ENCODE data around the gene NRG4. TPM values are rescaled to one million over a fixed set of nuclear protein-coding genes. Genes with fewer than 3 reads are reported as not detected.

The NRG4 gene
- total RNA-seq, 1 experiment from 2014 or later: 0.55 TPM

GRCh38 chr15:75926931-75927330 is 85.3 kb downstream of the NRG4 start (continued):
- TF ChIP-seq, protein P1, sequence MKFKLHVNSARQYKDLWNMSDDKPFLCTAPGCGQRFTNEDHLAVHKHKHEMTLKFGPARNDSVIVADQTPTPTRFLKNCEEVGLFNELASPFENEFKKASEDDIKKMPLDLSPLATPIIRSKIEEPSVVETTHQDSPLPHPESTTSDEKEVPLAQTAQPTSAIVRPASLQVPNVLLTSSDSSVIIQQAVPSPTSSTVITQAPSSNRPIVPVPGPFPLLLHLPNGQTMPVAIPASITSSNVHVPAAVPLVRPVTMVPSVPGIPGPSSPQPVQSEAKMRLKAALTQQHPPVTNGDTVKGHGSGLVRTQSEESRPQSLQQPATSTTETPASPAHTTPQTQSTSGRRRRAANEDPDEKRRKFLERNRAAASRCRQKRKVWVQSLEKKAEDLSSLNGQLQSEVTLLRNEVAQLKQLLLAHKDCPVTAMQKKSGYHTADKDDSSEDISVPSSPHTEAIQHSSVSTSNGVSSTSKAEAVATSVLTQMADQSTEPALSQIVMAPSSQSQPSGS (CRISPR knock-in tag; IDR thresholded peaks at IDR 0.05; ENCODE audit: borderline replicate concordance, low read depth): no peak
- TF ChIP-seq RORB (CRISPR knock-in tag; IDR thresholded peaks at IDR 0.05) (no peak), ETV6 (CRISPR knock-in tag; IDR thresholded peaks at IDR 0.05) (no peak), NFYB (CRISPR knock-in tag; conservative IDR thresholded peaks at IDR 0.05; ENCODE audit: low read depth) (no peak)

GRCh38 chr15:75925440-75925839 is 86.8 kb downstream of the NRG4 start:
- ChIA-PET CTCF (interaction anchor here (0.7 to 5.9 kb wide), 8 partner anchors 22 to 225 kb away, joined by 3 to 73 read pairs (median 6); partner anchors contain the start of gene FBXO22), POLR2A (interaction anchor here (1.2 kb wide), 1 partner anchor 24 kb away, joined by 4 read pairs; no protein-coding TSS in a partner anchor)
- no peak overlapping the region for H3K4me3 Mint-ChIP-seq
- H3K27me3 Mint-ChIP-seq (ENCODE audit: low read depth): no peaks in the 10 kb centered on the region
- no peak for ATAC-seq
- H3K27ac Mint-ChIP-seq: peak overlapping the region; percentile 63
- no peaks in the 10 kb centered on the region for H3K9me3 Mint-ChIP-seq
- H3K4me1 Mint-ChIP-seq: peaks cover 47% of the 10 kb centered on the region
- TF ChIP-seq ZNF317 (CRISPR knock-in tag; IDR thresholded peaks at IDR 0.05; ENCODE audit: borderline replicate concordance, low read depth) (no peak), TP53 (CRISPR knock-in tag; IDR thresholded peaks at IDR 0.05) (no peak), ZBTB21 (CRISPR knock-in tag; IDR thresholded peaks at IDR 0.05; ENCODE audit: borderline replicate concordance) (no peak), TEAD1 (CRISPR knock-in tag; IDR thresholded peaks at IDR 0.05) (no peak), ZNF671 (CRISPR knock-in tag; IDR thresholded peaks at IDR 0.05) (no peak), NFYB (CRISPR knock-in tag; conservative IDR thresholded peaks at IDR 0.05; ENCODE audit: low read depth) (no peak), NFE2L1 (CRISPR knock-in tag; IDR thresholded peaks at IDR 0.05) (no peak), PRRX2 (CRISPR knock-in tag; IDR thresholded peaks at IDR 0.05) (no peak), SOX15 (CRISPR knock-in tag; IDR thresholded peaks at IDR 0.05) (no peak), SMAD4 (CRISPR knock-in tag; IDR thresholded peaks at IDR 0.05) (no peak), HMGXB4 (CRISPR knock-in tag; IDR thresholded peaks at IDR 0.05) (no peak), SP1 (CRISPR knock-in tag; conservative IDR thresholded peaks at IDR 0.05) (no peak), ZNF232 (CRISPR knock-in tag; IDR thresholded peaks at IDR 0.05) (no peak)
- TF ChIP-seq, protein P1 (CRISPR knock-in tag; IDR thresholded peaks at IDR 0.05; ENCODE audit: borderline replicate concordance, low read depth): no peak
- TF ChIP-seq, protein P2, sequence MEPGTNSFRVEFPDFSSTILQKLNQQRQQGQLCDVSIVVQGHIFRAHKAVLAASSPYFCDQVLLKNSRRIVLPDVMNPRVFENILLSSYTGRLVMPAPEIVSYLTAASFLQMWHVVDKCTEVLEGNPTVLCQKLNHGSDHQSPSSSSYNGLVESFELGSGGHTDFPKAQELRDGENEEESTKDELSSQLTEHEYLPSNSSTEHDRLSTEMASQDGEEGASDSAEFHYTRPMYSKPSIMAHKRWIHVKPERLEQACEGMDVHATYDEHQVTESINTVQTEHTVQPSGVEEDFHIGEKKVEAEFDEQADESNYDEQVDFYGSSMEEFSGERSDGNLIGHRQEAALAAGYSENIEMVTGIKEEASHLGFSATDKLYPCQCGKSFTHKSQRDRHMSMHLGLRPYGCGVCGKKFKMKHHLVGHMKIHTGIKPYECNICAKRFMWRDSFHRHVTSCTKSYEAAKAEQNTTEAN (CRISPR knock-in tag; IDR thresholded peaks at IDR 0.05): no peak
- TF ChIP-seq, protein P3, sequence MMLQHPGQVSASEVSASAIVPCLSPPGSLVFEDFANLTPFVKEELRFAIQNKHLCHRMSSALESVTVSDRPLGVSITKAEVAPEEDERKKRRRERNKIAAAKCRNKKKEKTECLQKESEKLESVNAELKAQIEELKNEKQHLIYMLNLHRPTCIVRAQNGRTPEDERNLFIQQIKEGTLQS (CRISPR knock-in tag; conservative IDR thresholded peaks at IDR 0.05): no peak
- TF ChIP-seq, protein P4, sequence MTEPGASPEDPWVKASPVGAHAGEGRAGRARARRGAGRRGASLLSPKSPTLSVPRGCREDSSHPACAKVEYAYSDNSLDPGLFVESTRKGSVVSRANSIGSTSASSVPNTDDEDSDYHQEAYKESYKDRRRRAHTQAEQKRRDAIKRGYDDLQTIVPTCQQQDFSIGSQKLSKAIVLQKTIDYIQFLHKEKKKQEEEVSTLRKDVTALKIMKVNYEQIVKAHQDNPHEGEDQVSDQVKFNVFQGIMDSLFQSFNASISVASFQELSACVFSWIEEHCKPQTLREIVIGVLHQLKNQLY (CRISPR knock-in tag; IDR thresholded peaks at IDR 0.05): no peak
- TF ChIP-seq, protein P5, sequence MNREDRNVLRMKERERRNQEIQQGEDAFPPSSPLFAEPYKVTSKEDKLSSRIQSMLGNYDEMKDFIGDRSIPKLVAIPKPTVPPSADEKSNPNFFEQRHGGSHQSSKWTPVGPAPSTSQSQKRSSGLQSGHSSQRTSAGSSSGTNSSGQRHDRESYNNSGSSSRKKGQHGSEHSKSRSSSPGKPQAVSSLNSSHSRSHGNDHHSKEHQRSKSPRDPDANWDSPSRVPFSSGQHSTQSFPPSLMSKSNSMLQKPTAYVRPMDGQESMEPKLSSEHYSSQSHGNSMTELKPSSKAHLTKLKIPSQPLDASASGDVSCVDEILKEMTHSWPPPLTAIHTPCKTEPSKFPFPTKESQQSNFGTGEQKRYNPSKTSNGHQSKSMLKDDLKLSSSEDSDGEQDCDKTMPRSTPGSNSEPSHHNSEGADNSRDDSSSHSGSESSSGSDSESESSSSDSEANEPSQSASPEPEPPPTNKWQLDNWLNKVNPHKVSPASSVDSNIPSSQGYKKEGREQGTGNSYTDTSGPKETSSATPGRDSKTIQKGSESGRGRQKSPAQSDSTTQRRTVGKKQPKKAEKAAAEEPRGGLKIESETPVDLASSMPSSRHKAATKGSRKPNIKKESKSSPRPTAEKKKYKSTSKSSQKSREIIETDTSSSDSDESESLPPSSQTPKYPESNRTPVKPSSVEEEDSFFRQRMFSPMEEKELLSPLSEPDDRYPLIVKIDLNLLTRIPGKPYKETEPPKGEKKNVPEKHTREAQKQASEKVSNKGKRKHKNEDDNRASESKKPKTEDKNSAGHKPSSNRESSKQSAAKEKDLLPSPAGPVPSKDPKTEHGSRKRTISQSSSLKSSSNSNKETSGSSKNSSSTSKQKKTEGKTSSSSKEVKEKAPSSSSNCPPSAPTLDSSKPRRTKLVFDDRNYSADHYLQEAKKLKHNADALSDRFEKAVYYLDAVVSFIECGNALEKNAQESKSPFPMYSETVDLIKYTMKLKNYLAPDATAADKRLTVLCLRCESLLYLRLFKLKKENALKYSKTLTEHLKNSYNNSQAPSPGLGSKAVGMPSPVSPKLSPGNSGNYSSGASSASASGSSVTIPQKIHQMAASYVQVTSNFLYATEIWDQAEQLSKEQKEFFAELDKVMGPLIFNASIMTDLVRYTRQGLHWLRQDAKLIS (CRISPR knock-in tag; IDR thresholded peaks at IDR 0.05; ENCODE audit: borderline replicate concordance): no peak
- no peak for DNase-seq (ENCODE audit: low spot score)
- peaks cover 21% of the 10 kb centered on the region for H3K36me3 Mint-ChIP-seq
